ENCODE results near the gene SUSD2. TPM values are rescaled to one million over a fixed set of nuclear protein-coding genes. Genes with fewer than 3 reads are reported as not detected.

SUSD2 gene
- total and polyA plus RNA-seq, 2 of the 8 experiments (the other 6 are each of a cell fraction or from before 2014, with no cell fraction given) = 2.0 to 4.8 TPM

DNA sequence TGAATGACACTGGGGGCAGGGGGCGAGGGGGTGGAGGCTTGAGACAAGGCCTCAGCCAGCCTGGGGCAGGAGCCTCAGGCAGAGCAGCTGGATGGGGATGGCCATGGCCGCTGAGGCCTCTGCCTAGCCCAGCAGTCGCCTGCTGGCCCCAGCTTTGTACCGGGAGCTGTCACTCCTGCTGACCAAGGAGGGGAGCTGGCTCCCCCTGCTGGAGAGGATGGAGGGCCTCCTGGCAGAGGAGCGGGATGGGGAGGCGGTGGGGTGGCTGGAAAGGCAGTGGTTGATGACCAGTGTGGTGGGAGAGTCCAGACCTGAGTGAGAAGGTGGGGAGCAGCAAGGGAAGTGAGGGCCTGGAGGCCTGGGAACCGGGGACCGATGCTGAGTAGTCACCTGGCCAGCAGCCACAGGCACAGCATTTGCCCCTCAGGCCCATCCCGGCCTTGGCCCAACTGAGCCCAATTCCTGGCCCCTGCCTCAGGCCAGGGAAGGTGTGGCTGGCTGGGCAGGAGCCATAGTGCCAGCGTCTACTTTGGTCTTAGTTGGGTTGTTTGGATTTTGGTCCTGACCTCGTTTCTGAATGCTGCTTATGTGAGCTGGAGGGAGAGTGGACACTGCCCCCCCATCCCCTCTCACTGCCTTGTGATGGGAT is 6.0 kb upstream of the SUSD2 start (continued):
- no peak for TF ChIP-seq CBX8 (IDR thresholded peaks at IDR 0.05; ENCODE audit: borderline replicate concordance, low read depth, low read length)
- peak; percentile 94 to 97 (median 94) for TF ChIP-seq CTCF (IDR thresholded peaks at IDR 0.05; ENCODE audit: control extremely low read depth in 1 of 3, insufficient read depth in 1 of 3, low read depth in 1 of 3, low read length in 3 of 3)
- TF ChIP-seq, protein P1, sequence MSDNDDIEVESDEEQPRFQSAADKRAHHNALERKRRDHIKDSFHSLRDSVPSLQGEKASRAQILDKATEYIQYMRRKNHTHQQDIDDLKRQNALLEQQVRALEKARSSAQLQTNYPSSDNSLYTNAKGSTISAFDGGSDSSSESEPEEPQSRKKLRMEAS (IDR thresholded peaks at IDR 0.05) = no peak
- TF ChIP-seq SAP30 (IDR thresholded peaks at IDR 0.05; ENCODE audit: insufficient read depth, insufficient replicate concordance, low read length) = peak; percentile 58
- TF ChIP-seq JUN (IDR thresholded peaks at IDR 0.05; ENCODE audit: low read depth, low read length) = no peak
- TF ChIP-seq RXRA (IDR thresholded peaks at IDR 0.05; ENCODE audit: insufficient read depth, low read depth, low read length) = no peak
- 0 out of 2 replicates have a peak, but pooled peaks have one; percentile 30 for TF ChIP-seq CREB1 (IDR thresholded peaks at IDR 0.05)
